B cell (primary cell): ENCODE data around the gene SUSD2.

ENCODE experiments used
- CTCF ChIP-seq: fragments of 200-600 bp; IDR thresholded peaks from one replicate; pipeline ENCODE4 v1.8.0; 2022; ENCODE audit warnings: antibody characterized with exemption, mild to moderate bottlenecking
- EZH2 ChIP-seq: IDR thresholded peaks from 2 replicates; pipeline ENCODE4 v1.6.1; 2012; ENCODE audit warnings: borderline replicate concordance, low read depth, mild to moderate bottlenecking, moderate library complexity, low read length; ENCODE audit not compliant: insufficient read depth, poor library complexity, severe bottlenecking

GRCh38 chr22:24183321-24184031, 2.2 kb downstream of the SUSD2 start:
- TF ChIP-seq CTCF (no peak), EZH2 (no peak)
